ENCODE measurements around the gene SORL1.
"Not testable (repeated sequence)": the region's sequence is repeated elsewhere in the genome, so short reads cannot be mapped to it uniquely, and the experiment has no call there.

The SORL1 gene

DNA sequence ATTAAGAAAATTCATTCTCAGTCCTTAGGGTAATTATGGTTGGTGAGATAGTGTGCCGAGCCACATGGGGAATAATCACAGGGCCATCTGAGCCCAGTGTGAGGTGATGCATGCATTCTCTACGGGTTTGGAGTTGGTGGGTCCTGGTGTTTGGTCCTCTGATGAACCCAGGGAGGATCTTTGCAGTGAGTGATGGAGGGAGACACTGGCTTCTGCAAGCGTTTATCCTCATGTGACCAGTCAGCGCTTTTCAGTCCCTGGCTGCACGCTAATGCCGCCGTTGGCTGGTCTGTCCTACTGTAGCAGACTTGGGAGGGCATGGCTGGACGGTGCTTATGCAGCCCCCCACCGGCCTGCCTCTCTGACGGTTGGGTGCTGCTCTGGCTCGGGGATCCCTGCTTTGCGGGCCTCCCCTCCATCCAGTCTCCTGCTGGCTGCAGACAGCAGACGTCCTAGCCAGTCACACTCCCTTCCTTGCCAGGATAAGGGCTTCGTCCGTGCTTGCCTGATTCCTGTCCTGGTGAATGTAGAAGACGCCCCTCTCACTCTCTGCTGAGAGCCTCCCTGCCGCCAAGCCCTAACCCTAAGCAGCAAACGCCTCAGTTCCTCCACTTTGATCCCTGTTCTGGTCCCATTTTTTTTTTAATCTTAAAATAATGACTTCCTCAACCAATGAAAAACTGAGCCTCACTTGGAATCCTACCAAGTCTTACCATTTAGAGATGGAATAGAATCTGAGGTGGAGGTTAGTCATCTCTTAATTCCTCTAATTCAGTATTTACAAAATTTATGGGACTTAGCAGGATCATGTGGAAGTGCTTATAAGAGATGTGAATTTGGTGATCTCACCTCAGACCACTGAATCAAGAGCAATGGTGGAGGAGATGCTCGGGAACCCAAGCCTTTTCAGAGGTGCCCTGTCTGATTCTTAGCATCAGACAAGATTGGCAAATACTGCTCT is 144.4 kb downstream of the SORL1 start:
- DNase-seq = no peak

DNA sequence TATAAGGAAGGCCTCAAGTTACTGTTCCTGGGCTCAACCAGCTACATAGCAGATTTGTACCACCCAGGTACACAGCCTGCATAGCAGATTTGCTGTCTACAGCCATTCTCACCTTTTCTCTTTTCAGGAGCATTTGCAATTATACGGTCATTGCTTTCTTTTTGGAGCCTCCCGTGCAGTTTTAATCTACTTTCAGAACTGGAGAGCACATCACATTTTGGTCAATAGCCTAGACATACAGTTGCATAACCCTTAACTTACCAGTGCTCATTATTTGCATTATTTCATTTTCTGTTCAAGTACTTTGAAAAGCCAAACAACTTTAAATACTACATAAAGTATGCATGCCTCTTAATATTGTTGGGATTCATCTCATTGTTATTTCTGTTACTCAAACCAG is 151.2 kb downstream of the SORL1 start:
- DNase-seq = no peak

GRCh38 chr11:121604152-121604551 is 152.0 kb downstream of the SORL1 start:
- DNase-seq = no peak

- no peak for DNase-seq
Observed at GRCh38 chr11:121606354-121606753, 154.2 kb downstream of the SORL1 start.

DNA sequence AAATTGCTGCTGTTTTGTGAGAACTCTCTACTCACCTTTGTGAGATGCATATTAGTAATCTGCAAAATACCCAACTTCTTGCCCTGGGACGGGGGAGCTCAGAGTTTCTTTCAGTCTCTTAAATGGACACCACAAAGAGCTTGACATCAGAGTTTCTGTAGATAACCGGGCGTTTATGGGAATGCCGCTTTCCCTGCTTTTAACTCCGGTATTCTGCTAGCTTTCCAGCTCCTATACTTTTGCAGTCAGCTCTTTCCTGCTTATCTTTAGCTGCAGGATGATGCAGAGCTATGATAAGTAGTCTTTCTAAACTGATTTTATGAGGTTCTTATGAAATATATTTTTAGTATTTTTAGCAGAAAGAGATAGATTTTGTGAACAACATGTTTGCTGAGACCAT is 155.2 kb downstream of the SORL1 start:
- DNase-seq = no peak

DNA sequence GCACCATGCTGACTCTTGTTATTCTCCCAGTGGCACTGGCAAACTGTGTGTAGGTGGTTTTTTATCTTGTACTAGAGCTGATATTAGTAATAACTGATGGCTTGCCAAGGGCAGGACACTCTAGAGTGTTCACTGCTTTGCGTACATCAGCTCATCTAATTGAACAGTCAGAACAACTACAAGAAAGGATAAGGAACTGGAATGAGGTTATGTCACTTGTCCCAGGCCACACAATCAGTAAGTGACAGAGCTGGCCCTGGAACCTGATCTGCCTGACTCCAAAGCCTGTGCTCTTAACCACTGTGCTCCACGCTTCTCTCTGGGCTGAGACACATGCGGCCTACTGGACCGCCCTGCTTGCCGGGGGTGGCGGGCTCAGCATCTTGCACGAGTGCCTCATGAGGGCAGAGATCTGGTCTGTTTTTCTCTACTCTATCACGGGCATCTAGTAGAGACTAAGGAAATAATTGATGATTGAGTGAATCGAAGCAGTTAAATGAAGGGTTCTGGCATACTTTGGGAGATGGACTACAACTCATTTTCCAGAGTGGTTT is 156.5 kb downstream of the SORL1 start:
- DNase-seq = no peak

DNA sequence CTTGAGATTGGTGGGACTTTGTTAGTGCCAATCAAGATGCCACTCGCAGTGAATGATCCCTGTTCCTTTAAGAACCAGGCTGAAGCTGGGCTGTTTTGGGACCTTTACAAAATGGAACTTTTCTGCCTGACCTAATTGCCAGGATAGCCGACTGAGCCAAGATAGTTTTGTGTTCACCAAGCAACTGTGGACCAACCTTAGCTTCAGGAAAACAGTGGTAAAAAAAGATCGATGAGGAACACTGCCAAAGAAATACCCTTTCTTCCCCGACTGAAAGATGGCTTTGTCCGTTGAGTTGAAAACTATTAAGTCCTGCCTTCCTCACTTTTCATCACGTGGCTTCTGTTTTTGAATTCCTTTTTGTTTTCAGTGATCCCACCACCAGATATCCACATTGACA is 158.6 kb downstream of the SORL1 start:
- DNase-seq = no peak

DNA sequence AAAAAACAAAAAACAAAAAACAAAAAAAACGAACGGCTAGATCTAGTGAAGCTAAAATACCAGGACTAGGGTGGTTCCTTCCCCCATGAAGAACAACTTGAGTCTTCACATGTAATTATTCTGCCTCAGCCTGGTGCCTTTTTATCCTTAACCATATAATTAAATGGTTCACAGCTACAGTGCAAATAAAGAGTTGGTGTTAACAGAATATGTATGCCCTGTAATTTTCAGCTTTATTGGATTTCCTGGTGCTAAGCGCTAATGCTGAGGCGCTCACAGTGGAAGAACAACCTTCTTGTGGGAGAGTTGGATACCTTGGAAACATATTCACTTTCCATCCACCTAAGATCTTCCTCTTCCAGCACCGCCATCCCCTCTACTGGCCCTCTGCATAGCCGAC is 159.1 kb downstream of the SORL1 start:
- DNase-seq = no peak

- no peak for DNase-seq
Observed at GRCh38 chr11:121613724-121614123, 161.6 kb downstream of the SORL1 start.

GRCh38 chr11:121614636-121615240 is 162.6 kb downstream of the SORL1 start:
- no peak for DNase-seq

GRCh38 chr11:121615501-121615900 is 163.4 kb downstream of the SORL1 start:
- no peak for DNase-seq

- DNase-seq = no peak
Observed at GRCh38 chr11:121618516-121618915, 166.4 kb downstream of the SORL1 start.

DNA sequence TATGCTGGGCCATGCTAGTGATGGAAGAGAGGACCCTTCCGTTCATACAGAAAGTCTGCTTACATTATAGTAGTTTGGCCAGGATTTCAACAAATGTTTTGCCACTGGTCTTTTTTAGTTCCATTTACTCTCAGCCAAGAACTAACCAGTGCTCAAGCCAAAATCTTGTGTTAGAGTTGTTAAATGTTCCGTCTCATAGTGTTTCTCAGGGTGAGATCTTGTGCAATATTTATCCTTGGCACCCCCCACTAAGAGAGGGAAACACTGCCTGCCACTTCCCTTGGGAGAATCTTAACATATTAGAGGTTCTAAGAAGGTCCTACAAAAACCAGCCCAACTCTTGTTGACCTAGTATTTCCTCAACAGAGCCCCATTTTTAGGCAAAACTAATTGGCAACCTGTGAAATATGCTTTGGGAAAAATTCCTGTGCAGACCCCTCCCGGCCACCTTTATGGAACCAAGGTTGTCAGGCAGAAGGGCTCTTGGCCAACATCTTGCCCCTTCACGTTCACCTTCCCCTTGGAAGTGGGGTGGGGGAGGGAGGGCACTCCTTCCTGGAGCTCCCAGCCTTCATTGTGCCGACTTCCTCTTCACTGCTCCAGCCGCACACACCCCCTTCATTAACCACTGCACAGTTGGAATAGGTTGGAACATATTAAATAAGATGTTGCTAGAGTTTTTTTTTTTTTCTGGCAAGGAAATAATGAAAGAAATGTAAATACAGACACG is 173.8 kb downstream of the SORL1 start:
- no peak for DNase-seq

GRCh38 chr11:121626507-121626875 is 174.4 kb downstream of the SORL1 start:
- no peak for DNase-seq

GRCh38 chr11:121626980-121627379 is 174.9 kb downstream of the SORL1 start:
- no peak for DNase-seq

- no peak for DNase-seq
Observed at GRCh38 chr11:121630041-121630440, 177.9 kb downstream of the SORL1 start.

GRCh38 chr11:121631456-121631855 is 179.3 kb downstream of the SORL1 start:
- no peak for DNase-seq

DNA sequence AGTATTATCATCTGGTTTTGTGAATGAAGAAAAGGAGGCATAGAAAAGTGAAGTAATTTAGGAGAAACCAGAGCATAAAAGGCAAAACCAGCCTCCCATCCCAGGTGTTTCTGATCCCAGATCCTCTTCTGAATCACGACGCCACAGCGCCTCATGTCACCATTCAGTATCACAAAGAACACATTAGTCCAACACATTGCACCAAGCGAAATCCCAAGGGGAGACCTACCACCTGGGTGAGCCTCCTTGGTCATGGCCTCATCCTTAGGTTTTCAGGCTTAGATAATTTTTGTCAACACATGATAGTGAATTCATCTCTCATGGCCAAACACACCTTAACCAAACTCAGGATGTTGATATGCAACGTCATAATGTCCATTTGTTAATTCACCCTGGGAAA is 182.2 kb downstream of the SORL1 start:
- DNase-seq = no peak

DNA sequence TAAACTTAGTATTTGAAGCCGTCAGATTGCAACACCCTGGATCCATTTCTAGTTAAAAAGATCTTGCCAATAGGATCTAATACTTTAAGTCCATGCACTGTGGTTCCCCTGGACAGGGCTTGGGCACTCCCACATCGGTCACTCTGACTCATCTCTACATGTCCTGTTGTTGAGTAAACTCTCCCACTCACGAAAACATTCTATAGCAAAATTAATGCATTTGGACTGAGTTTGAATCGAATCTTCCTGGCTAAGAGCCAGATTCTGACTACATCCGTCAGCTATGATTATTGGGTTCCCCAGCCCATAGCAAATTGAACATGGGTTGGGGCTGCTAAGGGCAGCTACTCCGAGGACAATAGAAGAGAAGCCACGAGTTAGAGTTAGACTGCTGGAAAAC is 182.8 kb downstream of the SORL1 start:
- no peak for DNase-seq

DNA sequence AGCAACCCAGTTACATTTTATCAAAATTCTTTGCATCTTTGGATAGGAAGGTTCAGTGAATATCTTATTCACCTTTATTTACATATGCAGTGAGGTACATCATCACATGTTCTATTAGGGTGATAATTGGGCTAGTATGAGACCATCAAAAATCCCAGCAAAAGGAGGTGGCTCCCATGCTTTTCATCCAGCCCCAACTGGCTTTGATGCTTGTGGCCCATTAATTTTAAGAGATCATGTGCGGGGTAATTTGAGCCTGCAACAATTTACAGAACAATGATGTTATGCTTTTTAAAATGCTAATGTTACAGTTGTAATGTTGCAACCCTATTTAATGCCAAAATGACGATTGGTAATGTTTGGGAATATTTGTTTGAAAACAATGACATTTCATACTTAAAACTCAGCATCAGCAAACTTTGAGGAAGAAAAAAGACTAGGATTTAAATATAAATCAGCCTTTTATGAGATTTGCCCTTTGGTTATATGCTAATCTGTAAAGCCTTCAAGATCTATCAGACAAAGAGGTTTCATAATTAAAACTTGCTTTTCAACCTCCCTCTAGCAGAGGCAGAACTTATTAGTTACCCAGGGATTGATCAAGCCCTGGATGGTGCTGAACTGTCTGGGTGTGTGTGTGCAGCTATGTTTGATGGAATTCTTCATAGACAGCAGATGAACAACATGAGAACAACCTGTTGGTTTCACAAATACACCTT is 184.1 kb downstream of the SORL1 start:
- DNase-seq = no peak

- no peak for DNase-seq
Observed at GRCh38 chr11:121636800-121637176, 184.7 kb downstream of the SORL1 start.

DNA sequence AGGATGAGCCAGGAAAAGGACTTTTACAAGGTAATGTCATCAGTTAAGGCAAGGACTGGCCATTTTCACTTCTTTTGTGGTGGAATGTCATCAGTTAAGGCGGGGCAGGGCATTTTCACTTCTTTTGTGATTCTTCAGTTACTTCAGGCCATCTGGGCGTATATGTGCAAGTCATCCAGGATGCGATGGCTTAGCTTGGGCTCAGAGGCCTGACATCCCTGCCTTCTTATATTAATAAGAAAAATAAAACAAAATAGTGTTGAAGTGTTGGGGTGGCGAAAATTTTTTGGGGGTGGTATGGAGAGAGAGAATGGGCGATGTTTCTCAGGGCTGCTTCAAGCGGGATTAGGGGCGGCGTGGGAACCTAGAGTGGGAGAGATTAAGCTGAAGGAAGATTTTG is 185.5 kb downstream of the SORL1 start:
- not testable (repeated sequence) for DNase-seq
